Stimulated activated naive CD8-positive, alpha-beta T cell treated with anti-CD3 and anti-CD28 coated beads, Interleukin-15, Interleukin-2, amounts not matched to agents 100 U/mL and 50 U/mL, for 24 hours (primary cell): ENCODE results near the gene OR2V2.
A peak's percentile ranks its signal among the peaks of the same experiment; 100 is the strongest.

Source experiments
- ATAC-seq: fragments of 150-1000 bp; cut with Tn5 transposase; one replicate; pipeline ENCODE4 v1.10.0; 2021
- DNase-seq: peaks from one replicate; pipeline ENCODE4 v3.0.0; 2021

The OR2V2 gene

DNA sequence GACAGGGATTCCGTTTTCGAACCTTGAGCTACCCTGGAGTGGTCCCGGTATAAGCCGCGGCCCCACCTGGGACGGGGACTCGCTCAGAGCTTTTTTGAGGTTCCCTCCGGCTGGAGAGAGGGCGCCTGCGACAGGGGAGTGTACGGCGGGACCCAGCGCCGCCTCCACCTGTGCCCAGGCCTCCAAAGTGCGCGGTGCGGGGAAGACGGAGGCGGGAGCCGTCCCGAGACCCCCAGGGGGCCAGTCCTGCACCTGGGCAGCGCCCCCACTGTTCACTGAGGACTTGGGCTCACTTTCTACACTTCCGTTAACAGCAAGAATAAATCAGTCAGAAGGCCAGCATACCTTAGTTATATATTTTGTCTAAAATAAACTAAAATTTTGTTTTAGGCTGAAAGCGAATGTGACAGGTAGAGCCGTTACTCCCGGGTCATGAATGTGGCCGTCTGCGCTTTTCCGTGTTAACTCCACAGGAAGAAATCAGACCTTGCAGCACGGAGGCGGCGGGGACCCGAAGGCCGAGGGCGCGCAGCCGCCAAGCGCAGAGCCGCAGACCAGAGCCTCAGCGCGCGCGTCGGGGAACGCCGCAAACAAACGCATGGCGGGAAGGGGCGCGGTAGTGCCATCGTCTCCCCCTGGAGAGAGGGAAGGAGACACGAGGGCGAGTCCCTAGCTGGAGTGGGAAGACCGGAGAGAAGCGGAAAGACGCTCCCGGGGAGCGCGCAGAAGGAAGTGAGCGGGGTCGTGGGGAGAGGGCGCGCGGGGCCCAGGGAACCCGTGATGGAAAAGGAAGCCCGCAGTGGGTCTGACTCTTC is 43.5 kb downstream of the OR2V2 start:
- ATAC-seq (peak; percentile 0), DNase-seq (peak; percentile 60)

DNA sequence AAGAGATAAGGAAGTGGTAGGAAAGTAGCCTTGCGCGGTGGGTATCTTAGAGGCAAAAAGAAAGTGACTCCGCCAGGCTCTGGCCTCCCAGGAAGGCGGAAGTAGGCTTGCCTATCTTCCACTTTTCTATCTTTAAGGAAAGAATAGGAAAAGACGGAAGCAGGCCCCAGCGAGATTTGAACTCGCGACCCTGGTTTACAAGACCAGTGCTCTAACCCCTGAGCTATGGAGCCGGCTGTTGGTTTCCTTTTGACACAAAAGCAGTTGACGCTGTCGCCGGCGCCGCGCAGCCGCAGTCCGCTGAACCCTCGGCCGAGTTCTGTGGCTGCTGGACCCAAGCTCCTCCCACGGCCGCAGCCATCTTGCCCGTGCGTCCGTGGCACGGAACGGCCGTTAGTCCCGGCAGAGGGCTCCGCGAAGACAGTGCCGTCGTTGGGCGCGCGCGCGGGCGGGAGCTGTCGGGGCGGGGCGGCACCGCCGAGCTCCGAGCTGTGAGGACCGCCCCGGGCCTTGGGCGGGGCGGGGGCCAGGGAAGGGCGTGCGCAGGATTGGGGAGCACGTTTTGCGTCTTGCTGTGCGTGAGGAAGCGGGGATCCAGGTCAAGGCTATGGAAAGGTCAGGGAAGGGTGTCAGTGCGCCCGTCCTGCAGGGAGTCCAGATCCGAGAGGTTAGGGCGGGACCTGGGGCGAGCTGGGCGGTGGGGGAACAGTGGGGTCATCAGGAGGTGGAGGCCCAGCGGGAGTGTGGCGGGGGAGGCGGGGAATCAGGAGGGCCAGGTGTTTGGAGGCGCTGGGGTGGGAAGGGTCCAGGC is 44.3 kb downstream of the OR2V2 start:
- peak; percentile 60 for ATAC-seq
- DNase-seq = peak; percentile 95

GRCh38 chr5:181192337-181193046 is 45.1 kb downstream of the OR2V2 start:
- ATAC-seq (no peak), DNase-seq (no peak)

GRCh38 chr5:181193656-181194055 is 46.3 kb downstream of the OR2V2 start:
- DNase-seq (no peak), ATAC-seq (no peak)

GRCh38 chr5:181194489-181195248 is 47.3 kb downstream of the OR2V2 start:
- no peak for ATAC-seq

DNA sequence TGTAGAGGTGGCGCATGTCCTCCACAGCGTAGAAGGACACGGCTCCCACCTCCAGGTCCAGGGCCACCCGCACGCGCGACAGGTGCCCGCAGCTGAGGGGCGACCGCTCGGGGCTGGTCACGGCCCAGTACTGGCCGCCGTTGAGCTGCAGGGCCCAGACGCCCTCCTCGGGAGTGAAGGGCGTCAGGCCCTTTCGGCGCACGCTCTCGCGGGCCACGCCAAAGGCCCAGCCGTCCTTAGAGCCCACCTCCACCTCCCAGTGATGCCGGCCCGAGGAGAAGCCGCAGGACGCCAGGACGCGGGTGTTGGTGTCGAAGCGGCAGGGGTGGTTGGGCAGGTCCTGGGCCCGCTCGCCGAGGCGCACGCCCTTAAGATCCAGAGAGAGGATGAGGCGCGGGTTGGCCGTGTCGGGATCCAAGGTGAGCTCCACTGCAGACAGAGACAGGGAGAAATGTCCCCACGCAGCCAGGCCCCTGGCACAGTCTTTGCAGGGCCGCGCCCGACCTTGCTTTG is 47.9 kb downstream of the OR2V2 start:
- DNase-seq (no peak), ATAC-seq (no peak)

More at GRCh38 chr5:181194489-181195248, 47.3 kb downstream of the OR2V2 start:
- DNase-seq = no peak

DNA sequence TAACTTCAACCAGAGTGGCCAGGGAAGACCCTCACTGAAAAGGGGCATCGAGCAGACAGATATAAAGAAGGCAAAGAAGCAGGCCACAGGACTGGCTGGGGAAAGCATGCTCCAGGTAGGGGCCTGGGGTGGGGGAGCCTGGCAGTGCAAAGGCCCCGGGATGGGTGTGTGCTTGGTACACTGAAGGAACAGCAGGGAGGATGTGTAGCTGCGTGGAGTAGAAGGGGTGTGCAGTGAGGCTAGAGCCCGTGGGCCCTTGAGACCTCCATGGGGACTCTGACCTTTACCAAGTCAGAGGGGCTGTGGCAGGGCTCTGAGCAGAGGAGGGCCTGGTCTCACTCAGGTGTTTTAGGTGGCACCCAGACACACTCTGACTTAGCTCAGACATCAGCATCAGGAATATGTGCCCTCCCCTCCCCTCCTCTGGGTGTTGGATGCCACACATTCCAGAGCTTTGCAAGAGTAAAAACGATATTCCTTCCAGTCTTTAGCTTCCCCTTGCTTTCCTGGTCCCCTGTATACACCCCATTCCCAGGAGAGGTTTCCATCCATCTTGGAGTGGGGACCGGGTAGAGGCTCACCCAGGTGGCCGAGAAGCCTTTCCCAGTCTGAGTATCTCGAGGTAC is 50.1 kb downstream of the OR2V2 start:
- DNase-seq (no peak), ATAC-seq (no peak)

DNA sequence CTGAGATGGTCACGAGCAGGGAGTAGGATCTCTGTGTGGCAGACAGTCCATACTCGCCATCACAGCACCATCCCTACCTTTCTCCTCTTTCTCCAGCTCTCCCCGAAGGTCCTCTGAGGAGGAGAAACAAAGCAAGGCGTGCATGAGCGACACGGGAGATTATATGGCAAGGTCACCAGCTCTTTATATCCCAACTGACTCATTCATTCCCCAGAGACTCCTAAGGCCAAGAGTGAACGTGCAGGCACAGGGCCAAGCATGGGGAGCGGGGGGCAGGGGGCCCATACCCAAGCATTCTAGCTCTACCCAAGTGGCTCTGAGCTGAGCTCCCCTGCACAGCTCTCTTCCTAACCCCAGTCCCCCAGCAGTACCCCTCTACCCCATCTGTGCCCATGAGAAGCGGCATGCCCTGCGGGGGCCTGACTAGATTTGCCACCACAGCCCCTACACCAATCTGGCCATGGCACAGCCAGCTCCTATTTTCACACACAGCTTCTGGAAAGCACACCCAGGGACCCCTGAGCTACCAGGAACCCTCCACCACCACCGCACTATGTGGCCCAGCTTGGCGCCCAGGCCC is 50.8 kb downstream of the OR2V2 start:
- no peak for ATAC-seq
- DNase-seq = no peak

GRCh38 chr5:181198905-181199519 is 51.6 kb downstream of the OR2V2 start:
- ATAC-seq (no peak), DNase-seq (no peak)

GRCh38 chr5:181199881-181200638 is 52.7 kb downstream of the OR2V2 start:
- DNase-seq (no peak), ATAC-seq (no peak)

DNA sequence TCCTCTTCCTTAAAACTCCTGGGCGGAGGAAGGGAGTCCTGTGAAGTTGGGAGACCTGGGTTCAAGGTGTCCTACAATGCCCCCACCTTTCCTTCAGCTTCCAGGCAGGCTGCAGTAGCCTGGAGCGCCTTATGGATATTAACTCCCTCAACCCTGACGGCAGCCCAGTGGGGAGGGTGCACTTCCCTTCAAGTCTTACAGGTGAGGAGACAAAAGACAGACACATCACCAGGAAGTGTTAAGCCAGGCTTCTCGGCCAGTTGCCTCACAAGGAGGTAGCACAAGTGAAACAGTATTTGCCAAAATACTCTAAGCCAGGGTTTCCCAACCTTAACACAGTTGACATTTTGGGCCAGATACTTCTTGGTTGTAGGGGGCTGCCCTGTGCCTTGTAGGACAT is 53.4 kb downstream of the OR2V2 start:
- no peak for ATAC-seq
- no peak for DNase-seq

- no peak for ATAC-seq
- DNase-seq = no peak
Observed at GRCh38 chr5:181203093-181203711, 55.8 kb downstream of the OR2V2 start.

DNA sequence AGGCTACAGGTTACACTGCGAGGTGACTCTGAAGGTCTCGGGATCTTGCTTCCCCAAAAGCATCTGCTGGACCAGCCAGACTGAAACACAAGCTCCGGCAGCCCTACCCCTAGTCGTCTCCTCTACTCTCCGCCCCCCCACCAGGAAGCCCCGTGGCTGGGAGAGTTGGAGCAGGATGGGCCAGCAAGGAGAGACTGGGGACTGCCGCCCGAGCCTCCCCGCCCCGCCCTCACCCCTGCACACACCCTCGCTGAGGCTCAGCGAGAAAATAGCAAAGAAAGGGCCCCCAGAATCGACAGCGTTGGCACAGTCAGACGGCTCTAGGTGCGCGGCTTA is 56.4 kb downstream of the OR2V2 start:
- ATAC-seq = no peak
- DNase-seq = no peak

DNA sequence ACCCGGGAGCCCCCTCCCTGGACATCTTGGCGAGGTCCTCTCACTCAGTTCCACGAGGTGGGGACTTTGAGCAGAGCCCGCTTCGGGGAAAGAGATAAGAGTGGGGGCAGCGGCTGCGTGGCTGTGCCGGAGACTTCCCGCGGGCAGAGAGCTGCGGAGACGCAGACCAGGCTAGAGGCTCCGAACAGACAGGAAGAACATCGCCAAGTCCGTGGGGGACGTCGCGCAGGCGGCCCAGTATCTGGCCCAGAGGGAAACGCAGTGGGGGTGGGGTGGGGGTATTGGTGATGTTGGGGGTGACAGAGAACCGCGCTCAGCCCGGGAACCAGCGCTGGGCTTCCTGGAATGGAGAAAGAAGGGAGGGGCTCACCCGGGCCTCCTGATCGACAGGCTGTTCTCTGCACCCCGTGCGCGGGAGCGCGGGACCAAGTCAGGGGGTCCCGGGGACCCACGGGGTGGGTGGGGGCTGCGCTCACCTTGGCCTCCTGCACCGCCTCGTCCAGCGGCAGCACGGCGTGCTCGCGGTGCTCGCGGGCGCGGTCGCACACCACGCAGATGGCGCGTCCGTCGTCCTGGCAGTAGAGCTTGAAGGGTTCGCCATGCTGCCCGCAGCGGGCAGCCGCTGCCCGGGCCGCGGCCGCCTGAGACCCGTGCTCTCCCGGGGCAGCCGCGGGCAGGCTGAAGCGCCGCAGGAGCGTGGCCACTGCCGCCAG is 56.9 kb downstream of the OR2V2 start:
- no peak for DNase-seq
- ATAC-seq = no peak

DNA sequence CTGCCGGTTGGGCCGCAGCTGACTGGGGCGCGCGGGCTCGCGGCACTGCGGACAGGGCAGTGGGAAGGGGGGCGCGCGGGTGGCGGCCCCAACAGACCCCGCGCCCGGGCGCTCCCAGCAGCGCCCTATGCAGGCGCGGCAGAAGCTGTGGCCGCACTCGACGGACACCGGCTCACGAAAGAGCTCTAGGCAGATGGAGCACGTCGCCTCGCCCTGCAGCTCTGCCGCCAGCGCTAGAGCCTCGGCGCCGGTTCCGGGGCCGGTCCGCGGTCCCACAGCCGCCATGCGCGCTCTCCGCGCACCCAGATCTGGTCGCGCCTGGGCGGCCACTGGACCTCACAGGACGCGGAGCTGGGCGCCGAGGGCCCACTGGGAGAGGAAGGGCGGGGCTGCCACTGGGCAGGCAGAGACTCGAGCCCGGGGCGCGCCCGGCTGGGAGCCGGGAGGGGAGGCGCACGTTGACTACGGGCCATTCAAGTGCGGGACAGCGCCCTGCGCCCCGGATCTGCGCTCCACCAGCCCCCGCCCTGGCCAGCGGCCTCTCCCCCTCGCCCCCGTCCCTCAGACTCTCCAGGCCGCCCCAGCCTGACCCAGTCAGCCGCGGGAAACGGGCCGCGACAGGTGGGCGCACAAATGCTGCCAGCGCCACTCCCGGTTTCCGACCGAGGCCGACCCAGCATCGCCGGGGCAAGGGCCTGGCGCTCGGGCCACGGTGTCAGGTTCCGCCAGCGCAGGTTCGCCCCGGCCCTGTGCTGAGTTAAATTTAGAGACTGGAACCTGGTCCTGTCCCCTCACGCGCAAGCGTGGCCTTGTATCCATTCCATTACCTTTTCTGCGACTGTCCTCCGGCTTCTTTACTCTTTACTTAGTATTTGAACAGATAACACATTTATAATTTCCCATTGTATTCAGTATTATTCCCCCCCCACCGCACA is 57.7 kb downstream of the OR2V2 start, which contains the start of gene TRIM7:
Gene TRIM7, minus strand, starts transcription at position 371 of the 935 bp plus-strand sequence. Its CDS starts 86 bp downstream, at position 285.
- peak; percentile 58 for DNase-seq
- ATAC-seq = no peak

DNA sequence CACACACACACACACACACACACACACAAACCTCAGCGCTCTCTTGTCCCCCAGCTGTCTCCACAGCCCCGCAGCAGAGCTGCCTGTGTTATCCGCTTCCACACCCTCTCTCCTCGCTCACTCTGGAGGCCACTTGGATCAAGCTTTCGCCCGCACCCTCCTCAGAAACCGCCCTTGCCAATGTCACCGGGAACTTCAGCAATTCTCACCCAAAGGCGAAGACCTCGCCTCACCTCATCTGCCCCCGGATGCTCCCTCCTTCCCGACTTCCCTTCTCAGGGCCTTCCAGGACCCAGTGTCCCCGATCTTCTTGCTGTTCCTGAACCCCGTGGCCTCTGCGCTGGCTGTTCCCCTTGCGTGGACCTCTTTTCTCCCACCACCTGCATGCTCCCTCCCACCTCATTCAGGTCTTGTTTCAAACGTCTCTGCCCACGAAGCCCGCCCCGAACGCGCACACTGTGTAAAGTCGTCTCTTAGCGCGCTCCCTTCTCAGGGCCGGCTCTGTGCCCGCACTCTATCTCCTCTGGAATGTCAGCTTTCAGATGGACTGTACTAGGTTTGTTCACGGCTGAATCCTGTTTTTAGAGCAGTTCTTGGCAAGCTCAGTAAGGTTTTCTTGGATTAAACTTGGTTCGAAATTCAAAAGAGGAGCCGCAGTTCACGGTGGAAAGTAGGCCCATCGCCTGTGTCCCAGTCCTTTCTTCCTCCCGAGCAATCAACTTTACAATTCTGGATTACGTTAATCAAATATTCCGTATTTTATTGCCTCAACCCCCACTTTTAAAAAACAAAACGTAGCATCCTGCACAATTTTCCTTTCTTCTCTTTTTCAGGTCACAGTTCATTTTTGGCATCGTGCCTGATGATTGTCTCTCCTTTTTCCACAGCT is 58.6 kb downstream of the OR2V2 start:
- ATAC-seq (no peak), DNase-seq (no peak)
